NAMALWA (cell line): ENCODE data around the gene PSMA3.
"Not testable (repeated sequence)": the region's sequence is repeated elsewhere in the genome, so short reads cannot be mapped to it uniquely, and the experiment has no call there.

Experiments used
- DNase-seq: peaks from one replicate; pipeline ENCODE4 v3.0.0-alpha.2; 2015; ENCODE audit warnings: low spot score

PSMA3 gene

DNA sequence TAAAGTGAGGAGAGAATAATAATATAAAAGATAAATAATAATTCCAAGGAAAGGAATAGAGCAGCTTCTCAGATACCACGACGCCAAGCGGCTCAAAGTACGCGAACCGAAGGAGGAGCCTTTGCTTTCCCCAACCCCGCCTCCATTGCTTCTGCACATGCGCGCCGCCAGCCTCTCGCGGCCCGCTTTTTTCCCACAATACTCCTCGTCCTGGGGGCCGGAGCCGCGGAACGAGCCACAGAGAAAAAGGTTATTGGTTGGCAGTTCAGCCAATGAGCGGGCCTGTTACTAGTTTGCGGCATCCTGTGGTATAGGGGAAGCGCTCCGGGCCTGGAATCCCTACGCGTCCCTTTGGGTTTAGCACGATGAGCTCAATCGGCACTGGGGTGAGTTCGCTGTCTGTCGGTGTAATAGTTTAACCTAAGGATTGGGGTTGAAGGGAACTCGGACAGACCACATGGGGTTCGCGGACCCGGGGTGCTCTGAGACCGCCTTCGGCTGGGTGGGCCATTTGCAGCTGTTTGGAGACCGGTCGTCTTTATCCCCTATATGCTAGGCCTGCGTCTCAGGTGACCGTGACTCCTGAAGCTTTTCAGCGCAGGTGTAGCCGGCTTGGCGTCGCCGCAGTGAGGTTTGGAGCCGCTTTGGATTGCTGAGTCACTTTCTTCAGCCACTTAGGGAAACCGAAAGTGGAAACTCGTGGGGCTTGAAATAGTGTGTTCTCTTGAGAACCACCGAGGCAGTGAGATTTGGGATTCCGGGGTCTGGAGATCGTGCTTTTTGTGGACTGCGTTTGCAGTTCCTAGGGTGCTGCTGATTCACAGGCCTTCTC, at the start of gene PSMA3:
TSS of gene PSMA3 (plus strand) at position 288 of the 832 bp plus-strand sequence. CDS start at position 366, 78 bp downstream.
- peak; percentile 94 for DNase-seq

DNA sequence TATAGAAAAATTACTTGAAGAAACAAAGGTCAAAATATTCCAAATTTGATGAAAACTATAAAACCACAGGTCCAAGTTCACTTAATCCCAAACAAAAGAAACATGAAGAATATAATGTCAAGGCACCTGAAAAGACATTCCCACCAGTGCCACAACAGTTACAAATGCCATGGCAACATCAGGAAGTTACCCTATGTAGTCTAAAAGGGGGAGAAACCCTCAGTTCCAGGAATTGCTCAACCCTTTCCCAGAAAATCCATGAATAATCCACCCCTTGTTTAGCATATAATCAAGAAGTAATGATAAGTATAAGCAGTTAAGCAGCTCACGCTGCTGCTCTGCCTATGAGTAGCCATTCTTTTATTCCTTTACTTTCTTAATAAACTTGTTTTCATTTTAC, 48.4 kb upstream of the PSMA3 start:
- DNase-seq = no peak

DNA sequence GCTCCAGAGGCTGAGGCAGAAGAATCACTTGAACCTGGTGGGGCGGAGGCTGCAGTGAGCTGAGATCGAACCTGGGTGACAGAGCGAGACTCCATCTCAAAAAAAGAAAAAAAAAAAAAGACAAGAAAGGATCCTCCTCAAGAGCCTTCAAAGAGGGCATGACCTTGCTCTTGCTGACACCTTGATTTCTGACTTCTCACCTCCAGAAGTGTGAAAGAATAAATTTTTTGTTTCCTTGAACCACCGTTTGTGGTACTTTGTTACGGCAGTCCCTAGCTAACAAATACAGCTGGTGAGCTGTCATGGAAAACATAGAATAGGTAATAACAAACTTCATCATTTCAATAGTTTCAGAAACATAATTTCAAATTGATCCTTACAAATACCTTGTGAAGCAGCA, 46.6 kb upstream of the PSMA3 start:
- no peak for DNase-seq

DNA sequence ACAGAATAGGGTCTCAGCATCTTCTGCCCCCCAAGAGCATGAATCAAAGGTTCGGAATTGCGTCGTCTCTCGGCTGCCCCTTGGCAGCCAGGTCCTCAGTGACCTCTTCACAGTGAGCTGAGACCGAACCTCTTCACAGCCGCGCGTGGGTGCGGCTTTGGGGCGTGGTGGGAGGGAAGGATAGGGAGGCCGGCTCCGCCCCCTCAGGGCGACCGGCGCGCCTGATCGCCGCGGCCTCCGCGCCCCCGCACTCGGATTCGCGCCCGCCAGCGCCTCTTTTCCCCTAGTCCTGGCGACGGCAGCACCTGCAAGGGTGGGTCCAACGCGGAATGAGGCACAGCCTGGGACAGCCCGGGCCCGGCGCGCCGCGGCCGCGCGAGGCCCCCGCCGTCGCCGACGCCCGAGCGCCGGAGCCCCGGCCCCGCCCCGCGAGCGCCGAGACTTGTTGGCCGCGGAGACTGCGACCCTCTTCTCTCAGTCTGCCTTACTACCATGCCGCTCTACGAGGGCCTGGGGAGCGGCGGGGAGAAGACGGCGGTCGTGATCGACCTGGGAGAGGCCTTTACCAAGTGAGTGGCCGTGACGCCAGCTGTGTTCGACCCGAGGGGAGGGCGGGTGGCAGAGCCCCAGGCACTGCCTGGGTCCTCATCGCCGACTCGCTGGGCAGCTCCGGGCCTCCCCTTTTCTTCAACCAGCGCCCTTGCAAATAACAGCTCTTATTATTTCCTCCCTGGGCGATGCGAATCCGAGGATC, 44.7 kb upstream of the PSMA3 start, which contains the start of gene ACTR10:
TSS of gene ACTR10 (plus strand) at position 424 of the 754 bp plus-strand sequence. CDS start at position 493, 69 bp downstream.
- peak; percentile 73 for DNase-seq

DNA sequence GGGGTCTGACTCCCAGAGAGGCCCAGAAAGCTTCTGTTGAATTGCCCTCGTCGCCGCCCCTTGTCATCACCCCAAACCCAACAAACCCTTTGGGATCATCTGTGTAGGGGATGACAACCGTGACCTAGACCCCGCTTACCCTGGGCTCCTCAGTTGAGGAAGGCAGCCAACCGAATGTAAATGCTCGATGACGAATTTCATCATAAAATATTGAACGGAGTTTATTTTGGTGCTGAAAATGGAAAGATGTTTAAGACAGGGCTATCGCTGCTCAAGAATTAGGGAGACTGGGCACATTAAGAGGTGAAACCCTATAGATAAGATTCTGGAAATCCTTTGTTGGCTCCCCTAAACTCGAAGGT, 44.2 kb upstream of the PSMA3 start:
- DNase-seq = no peak

DNA sequence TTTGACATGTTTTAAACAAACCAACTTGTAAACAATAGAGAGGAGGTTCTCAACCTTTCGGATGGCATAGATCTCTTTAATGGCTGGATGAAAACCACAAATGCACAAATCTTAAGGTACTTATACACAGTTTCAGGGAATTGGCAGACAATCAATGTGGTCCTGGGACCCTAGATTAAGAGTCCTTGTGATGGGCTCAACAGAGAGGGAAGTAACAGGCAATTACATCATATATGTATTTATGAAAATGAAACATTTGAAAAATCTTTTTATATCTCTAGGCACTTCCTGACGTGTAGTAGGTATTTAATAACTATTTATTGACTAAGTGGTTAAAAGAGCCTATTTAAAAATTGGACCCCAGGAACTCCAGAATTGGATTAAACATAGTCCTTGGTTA, 43.8 kb upstream of the PSMA3 start:
- DNase-seq = peak; percentile 14

DNA sequence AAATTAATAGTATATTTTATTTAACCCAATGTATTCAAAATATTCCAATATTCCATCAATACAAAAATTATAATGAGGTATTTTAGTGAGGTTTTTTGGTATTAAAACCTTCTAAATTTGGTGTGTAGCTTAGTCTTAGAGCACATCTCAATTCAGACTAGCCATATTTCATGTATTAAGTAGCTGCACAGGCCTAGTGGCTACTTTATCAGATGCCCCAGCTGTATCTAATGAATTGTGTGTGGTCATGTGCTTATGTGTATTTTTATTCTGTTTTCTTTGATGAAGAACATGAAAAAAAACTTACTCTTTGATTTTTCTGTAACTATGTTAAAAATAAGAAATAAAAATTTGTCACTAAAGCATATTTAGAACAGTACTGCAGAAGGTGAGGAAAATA, 31.5 kb upstream of the PSMA3 start:
- DNase-seq = no peak

DNA sequence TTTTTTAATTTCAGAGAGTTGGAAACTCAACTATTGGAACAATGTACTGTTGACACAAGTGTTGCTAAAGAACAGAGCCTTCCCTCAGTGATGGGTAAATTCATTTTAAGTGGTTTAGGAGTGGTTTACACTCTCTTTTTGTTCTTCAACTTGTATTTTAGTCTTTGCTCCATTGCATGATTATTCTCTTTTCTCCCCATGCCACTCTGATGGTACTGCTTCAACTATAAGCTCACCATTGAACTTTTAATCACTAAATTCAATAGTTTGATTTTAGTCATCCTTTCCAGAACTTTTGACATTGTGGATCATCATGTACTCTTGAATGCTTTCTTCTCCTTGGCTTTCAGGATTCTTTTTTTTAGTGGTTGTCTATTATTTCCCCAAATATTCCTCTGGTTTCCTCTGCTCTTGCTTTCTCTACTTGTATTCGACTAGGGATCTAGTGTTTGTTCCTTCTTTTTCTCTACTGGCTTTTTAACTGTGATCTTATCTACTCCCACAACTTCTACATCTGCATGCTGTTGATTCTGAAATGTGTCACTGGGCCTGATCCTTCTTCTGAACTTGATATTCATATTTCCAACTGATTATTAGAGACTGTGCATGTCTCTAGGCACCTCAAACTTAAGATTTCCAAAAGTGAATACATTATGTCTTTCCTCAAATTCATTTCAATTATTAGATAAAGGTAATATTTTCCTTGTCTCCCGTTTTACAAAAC, 29.3 kb upstream of the PSMA3 start:
- no peak for DNase-seq

DNA sequence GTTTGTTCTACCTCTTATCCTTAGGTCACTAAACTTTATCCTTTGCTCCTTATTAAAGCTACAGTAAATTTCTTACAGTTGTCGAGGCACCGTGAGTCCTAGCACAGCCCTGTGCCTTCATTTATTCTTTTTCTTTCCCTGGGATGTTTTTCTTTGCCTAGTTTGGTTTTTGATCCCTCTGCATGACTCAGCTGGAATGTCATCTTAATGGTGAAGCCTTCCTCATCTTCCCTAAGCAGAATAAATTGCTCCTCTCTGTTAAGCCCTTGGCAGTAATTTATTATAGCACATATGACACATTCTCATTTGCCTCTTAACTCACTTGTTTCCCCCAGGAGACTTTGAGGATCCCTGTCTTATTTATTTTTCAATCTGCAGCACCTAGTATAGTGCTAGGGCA, 28.1 kb upstream of the PSMA3 start:
- no peak for DNase-seq

DNA sequence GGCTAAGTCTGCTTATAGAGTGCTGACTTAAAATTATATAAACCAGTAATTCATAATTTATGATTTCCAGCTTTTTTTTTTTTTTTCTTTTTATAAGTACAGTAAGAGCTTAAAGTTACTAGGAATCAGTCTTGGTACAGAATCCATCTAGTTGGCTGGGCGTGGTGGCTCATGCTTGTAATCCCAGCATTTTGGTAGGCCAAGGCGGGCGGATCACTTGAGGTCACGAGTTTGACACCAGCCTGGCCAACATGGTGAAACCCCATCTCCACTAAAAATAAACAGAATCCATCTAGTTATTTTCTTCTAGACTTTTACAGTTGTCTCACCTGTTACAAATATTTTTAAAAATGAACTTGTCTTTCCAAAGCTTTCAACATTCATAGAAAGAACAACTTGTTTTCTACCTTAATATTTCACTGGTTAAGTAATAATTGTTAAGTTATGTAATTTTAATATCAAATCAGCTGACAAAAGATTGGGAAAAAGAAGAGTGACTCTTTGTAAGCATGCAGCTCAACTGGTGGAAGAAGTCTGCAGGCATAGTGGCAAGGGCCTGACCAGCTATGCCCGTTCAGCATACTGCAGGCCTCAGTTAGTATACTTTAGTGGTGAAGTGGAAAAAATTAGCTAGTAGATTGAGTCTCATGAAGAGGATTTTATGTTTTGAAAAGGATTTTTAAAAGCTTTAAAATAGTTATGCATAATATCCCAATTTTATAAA, 17.4 kb upstream of the PSMA3 start:
- no peak for DNase-seq

DNA sequence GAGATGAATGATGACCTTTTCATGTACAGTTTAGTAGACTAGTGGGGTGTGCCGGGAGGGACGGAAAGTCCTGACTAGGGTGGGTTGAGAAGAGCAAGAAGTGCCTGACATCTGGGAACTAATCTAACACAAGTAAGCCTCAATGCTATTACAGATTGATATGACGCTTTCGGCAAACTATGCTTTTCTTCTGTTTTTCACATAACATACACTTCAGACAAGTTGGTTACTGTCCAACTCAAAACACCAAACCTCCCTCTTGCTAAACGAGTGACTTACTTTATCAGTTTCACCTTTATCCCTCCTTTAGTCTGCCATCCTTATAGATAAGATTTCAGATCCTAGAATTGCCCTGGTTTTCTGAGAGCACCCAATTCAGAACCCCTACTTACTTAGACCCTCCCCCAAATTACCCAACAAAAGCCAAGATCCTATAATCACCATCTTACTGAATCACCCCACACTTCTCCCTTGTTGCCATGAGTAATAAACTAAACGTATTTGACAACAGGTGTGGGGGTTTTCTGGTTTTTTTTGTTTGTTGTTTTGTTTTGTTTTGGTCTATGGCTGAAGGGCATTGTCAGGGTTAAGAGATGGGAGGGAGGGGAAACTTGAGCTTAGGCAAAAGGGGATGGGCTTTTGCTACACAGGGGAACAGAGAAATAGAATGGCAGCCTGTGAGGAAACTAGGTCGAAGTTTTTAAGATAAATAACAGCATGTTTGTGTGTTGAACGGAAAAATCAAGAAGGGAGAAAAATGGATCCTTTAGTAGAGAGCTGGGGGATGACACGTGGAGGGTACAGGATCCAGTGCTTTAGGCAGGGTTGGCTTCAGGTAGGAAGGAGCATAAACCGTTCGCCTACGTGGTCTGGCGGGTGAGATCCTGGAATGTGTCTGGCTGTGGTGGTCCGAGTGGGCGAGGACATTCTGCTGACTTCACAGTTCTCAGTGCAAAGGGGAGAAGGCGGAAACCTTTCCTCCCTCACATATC, 6.1 kb upstream of the PSMA3 start:
- DNase-seq = peak; percentile 30

DNA sequence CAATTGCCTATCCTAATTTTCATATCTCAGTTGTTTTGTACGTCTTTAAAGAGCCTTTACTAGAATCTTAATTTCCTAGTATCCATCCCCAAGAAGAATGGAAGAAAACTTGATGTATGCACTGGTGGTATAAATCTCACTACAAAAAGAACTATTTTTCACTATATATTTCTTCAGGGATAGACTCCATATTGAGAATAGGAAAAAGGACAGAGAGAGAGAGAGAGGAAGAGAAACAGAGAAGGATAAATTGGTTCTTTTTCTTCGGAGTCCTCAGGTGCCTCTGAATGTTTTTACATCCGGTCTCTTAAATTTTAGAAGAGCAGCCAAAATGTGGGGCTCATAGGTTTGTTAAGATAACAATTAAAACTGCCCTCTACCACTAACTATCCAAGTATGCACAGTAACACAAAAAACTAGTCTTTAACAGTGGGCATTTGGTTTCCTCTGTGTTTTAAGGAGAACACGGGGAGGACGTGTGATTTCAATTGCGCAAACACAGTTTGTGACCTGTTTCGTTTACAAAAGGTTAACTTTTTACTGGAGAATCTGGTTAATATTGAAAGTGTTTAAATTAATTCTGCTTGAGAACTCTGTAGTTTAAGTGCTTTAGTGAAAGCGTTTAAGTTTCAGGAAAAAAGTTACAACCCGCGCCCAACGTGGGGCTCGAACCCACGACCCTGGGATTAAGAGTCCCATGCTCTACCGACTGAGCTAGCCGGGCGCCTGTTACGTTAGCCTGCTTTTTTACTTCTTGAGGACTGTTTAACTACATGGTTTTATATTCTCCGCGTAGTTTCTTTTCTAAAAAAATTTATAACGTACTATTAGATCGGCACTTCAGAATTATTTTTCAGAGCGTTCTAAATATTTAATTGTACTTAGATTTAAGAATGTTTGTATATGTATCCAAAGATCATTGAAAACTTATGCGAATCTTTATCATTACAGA, 5.1 kb upstream of the PSMA3 start:
- peak; percentile 69 for DNase-seq

DNA sequence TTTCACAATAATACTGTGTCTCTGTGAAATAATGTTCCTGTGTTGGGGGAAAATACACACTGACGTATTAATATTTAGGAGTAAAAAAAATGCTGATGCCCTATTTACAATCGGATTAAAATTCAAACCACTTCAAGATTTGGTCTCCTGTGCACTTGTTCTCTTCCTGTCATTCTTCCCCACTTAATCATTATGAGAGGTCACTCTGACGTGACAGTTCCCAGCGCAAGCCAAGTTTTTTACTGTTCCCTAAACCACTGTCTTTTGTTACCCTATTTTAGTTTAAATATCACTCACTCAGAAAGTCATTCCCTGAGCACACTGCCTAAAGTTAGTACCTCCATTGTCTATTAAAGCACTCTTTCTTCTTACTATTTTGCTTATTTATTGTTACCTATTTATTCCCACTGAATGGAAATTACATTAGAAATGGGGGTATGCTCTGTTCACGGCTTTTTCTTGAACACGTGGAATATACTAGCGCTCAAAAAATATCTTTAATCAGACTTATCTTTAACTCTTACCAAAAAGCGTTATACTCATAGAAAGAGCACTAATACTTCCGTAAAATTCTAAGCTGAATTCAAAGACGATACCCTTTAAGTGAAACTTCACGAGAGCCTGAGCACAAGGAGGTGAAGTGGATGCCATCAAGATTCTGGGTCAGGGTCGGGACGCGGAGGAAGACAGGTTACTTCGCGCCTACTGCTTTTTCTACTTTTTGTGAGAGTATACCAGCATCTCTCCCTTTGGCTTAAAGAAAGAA, 670 bp upstream of the PSMA3 start:
- DNase-seq = peak; percentile 72

DNA sequence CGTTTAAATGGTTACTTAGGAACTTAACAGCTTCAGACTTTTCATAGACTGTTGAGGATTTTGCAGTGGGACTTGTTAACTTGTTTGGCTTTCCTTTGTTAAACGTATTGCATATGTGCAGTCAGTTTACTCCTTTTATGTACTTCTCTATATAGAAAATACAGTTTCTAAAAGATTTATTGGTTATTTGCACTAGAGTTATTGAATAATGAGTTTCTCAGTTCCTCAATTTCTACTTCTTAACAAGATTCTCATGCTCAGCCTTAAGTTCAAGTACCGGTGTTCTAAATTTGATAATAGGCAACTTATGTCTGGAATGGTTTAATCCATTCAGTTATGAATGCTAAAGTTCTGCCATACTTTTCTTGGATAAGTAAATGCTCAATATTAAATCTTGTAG, 919 bp downstream of the PSMA3 start:
- no peak for DNase-seq

DNA sequence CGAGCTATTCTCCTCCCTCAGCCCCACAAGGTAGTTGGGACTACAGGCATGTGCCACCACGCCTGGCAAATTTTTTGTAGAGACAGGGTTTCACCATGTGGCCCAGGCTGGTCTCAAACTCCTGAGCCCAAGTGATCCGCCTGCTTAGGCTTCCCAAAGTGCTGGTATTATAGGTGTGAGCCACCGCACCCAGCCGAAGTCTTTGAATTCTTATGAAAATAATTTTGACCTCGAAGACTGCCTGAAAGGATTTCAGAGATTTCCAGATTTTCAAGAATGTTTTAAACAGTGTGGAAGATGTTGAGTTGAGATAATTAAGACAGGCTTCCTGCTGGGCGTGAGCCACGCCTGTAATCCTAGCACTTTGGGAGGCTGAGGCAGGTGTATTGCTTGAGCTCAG, 5.0 kb downstream of the PSMA3 start:
- no peak for DNase-seq

DNA sequence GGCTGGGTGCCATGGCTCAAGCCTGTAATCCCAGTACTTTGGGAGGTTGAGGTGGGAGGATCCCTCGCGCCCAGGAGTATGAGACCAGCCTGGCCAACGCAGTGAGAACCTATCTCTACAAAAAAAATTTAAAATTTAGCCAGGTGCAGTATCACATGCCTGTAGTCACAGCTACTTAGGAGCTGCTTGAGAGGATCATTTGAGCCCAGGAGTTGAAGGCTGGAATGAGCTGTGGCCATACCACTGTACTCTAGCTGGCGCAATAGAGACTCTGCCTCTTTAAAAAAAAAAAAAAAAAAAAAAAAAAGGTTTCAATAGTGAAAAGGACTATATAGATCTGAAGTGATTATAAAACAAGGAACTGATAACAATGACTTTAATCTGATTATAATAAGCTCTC, 13.5 kb downstream of the PSMA3 start:
- no peak for DNase-seq

DNA sequence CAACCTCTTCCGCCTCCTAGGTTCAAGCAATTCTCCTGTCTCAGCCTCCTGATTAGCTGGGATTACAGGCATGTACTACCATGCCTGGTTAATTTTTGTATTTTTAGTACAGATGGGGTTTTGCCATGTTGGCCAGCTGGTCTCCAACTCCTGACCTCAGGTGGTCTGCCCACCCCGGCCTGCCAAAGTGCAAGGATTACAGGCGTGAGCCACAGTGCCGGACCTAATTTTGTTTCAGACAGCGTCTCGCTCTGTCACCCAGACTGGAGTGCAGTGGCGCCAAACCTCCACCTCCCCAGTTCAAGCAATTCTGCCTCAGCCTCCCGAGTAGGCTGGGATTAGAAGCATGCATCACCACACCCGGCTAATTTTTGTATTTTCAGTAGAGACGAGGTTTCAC, 17.4 kb downstream of the PSMA3 start:
- not testable (repeated sequence) for DNase-seq

DNA sequence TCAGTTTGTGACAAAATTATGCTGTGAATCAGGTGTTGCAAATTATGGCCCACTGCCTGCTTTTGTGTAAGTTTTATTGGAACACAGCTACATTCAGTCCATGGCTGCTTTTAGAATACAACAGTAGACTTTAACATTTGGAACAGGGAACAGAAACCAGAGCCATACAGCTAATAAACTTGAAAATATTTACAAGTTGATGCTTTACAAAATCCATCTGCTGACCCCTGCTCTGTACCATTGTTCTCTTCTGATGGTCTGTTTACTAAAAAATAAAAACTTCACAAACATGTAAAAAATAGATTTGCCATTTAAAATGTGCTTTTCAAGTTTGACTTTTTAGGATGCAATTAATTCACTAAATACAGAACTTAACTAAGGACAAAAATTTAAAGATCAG, 20.8 kb downstream of the PSMA3 start:
- DNase-seq = no peak

DNA sequence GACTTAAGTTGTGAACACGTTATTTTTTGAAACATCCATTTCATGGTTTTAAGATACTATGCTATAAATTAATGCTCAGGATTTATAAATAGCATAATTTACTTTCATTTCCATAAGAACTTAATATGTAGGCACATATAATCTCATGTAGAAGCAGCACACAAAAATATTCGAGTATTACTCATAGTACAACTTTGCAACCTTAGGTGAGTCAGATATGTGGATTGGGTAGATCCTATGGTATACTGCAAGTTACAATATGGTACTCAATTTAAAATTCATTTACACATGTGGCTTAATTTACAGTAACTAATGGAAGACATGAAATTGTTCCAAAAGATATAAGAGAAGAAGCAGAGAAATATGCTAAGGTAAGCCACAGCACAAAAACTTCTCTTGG, 26.0 kb downstream of the PSMA3 start:
- DNase-seq = no peak
